GM19468 (cell line): ENCODE data around the gene SULT1E1.

ENCODE experiments used
- ATAC-seq: cut with Tn5 transposase; IDR thresholded peaks from one replicate; pipeline ENCODE4 v1.9.1; 2021; ENCODE audit warnings: mild to moderate bottlenecking, moderate library complexity, moderate number of reproducible peaks; ENCODE audit not compliant: unreplicated experiment; ENCODE audit errors: extremely low read depth

SULT1E1 gene, protein sequence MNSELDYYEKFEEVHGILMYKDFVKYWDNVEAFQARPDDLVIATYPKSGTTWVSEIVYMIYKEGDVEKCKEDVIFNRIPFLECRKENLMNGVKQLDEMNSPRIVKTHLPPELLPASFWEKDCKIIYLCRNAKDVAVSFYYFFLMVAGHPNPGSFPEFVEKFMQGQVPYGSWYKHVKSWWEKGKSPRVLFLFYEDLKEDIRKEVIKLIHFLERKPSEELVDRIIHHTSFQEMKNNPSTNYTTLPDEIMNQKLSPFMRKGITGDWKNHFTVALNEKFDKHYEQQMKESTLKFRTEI

DNA sequence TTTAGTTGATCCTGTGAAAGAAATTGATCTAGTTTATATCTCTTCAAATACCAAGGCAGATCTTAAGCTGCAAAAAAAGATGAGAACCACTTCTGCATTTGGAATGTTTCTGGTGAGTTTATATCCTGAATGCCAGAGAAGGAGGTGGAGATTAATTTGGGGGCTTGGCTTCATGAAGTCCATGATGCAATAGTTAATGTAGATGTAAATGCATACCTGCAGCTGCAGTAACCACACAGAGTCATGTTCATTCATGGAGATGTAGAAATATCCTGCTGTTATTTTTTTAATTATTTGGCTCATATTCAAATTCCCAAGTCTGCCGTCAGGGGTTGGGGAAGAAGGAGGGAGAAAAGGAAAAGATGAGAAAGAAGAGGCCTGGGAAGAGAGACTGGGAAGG, at the start of gene SULT1E1:
TSS of gene SULT1E1 (minus strand) at position 94 of the 400 bp plus-strand sequence. CDS start 2,501 bp downstream, outside the sequence.
- ATAC-seq: no peak

DNA sequence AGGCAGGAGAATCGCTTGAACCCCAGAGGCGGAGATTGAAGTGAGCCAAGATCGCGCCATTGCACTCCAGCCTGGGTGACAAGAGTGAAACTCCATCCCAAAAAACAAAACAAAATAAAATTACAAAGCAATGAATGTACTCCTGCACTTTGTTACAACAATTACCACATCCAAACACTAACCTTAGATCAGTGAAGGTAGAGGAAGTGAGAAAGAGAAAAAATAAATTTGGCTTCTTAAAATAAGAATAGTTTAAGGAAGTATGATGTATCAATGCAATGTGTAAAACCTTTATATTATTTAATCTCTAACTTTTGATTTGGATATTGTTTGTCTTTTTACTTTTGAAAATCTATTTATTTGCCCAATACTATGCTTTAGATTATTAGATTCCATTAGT, 49.2 kb upstream of the SULT1E1 start:
- ATAC-seq: no peak

DNA sequence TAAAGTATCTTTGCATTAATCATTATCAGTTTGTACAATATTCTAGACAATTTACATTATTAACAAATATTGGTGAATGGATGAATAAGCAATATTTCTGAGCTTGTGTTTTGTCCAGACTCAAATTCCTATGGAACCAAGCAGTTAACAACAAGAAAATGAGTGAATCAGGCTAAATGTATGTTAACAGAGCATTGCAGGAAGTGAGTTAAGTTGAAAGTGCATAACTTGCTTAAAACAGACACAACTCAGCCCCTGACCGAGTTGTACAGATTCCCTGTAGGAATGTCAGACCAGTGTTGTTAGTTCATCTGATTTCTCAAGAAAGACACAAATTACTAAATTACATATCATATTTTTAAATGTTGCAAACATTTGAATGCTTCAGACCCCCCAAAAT, 47.2 kb upstream of the SULT1E1 start:
- no peak for ATAC-seq

DNA sequence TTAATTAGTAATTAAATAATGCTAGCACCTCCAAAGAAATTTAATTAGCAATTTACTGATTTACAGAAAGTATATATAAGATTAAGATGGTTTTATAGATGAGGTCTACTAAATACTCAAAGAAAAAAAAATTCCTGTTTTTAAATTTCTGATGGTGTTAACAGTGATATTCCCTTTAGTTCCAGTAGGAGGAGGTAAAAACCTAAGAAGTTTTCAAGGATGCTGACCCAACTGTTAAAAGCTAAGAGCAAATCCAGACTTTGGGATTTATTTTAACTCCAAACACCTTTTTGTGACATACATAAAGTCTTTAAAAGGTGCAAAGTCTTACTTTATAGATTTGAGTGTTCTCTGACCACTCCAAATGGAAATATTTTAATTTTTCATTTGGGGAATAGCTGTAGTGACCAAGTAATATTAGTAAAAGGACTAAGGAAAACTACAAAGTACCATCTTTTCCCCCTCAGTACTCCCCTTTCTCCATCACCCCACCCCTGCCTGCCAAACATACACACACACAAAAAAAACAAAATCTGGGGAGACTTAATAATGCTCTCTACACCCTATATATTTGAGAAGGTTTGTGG, 36.7 kb upstream of the SULT1E1 start:
- no peak for ATAC-seq

DNA sequence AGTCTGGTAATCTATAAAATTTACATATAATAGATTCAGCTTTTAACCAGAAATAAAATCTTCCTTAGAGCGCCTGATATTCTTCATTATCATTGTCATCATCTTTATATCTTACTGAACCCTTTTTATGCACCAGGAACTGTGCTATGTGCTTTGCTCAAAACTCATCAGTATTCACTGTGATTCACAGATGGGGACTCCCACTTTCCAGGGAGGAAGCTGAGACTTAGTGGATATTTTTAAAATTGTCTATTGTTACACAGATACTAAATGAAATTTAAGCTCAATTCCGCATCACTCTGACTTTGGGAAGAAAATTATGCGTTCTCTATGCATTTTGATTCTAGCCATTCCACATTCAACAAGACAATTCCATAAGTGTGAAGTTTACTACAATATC, 34.8 kb upstream of the SULT1E1 start:
- ATAC-seq: no peak

GRCh38 chr4:69894186-69894585, 34.2 kb upstream of the SULT1E1 start:
- ATAC-seq: no peak

- ATAC-seq: no peak
Observed at GRCh38 chr4:69888336-69888735, 28.4 kb upstream of the SULT1E1 start.

- no peak for ATAC-seq
Observed at GRCh38 chr4:69882150-69882549, 22.2 kb upstream of the SULT1E1 start.

GRCh38 chr4:69881173-69881773, 21.3 kb upstream of the SULT1E1 start:
- ATAC-seq: peak; percentile 75

- ATAC-seq: no peak
Observed at GRCh38 chr4:69878250-69878649, 18.3 kb upstream of the SULT1E1 start.

DNA sequence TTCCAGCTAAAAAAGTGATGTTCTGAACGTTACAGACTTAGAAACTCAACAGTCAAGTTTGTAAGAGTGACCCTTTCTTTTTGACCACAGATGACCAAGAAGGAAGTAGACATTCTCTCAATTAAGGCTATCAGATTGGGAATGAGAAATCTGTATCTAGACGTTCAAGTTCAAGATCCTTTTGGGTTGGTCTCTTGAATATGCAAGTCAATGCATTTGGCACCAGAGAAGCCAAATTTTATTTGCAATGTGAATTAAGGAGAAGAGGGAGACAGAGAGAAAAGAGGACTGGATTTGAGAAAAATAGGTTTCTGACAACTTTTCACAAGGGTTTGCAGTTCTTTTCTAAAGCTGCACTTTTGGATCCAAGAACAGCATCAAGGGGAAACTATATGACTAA, 17.5 kb upstream of the SULT1E1 start:
- ATAC-seq: no peak

DNA sequence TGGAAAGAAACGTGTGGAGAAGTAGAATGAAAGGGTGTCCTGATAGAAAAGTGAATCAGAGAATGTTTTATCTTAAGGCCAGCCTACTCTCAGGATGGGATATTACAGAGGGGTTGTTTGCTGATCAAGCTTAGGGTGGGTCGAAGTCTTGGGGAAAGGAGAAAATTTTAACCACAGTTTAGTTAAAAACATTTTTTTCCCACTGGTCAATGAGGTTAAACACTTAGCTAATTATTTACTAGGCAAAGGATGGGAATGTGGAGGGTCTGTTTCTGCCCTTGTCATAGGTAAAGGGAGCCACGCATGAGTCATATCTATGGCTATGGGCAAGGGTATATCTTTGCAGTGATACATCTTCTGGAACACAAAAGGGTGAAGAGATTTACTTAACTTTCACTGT, 16.1 kb upstream of the SULT1E1 start:
- no peak for ATAC-seq

DNA sequence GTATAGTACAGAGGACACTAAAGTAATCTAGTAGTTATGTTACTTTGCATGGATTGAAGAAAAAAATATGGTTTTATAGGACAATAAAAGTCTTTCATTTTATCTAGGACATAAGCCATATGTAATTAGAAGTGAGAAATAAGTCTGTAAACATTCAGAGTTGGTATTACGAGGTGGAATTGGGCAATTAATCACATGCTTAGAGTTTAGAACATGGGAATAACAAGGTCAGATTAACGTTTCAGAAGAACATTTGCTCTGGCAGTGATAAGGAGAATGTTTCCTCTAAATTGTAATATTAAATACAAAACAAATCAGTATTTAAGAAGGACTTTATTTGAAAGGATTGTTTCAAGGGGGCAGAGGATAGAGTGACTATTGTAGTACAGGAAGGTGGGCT, 15.6 kb upstream of the SULT1E1 start:
- ATAC-seq: no peak

DNA sequence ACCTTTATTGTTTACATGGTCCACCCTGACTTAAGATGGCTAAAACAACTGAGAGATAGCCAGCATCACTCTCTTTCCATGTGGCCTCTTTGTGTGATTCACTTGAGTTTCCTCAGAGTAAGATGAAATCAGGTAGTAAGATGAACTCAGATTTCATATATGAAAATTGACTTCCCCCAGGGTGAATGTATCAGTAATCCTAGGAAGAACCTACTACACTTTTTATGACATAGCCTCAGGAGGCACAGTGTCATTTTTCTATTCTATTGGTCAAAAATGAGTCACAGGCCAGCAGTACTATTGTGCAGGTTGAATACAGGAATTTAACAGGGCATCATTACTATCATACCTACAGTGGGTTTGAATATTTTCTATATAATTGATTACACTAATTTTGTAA, 14.6 kb upstream of the SULT1E1 start:
- ATAC-seq: no peak

DNA sequence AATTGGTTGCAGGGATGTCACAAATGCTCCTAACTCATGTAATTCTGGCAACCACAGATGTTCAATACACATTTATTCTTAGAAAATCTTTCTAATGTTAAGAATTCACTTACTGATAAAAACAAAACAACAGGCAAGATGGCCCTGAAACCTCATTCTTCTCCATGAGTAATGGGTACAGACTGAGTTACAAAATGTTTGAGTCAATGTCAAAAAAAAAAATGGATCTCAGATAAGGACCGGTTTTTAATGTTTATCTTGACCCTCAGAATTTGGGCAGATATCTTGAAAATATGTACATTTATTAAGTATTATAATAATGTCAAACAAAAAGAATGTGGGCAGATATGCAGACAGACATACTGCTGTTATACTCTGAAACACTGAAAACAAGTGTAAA, 1.8 kb upstream of the SULT1E1 start:
- no peak for ATAC-seq

DNA sequence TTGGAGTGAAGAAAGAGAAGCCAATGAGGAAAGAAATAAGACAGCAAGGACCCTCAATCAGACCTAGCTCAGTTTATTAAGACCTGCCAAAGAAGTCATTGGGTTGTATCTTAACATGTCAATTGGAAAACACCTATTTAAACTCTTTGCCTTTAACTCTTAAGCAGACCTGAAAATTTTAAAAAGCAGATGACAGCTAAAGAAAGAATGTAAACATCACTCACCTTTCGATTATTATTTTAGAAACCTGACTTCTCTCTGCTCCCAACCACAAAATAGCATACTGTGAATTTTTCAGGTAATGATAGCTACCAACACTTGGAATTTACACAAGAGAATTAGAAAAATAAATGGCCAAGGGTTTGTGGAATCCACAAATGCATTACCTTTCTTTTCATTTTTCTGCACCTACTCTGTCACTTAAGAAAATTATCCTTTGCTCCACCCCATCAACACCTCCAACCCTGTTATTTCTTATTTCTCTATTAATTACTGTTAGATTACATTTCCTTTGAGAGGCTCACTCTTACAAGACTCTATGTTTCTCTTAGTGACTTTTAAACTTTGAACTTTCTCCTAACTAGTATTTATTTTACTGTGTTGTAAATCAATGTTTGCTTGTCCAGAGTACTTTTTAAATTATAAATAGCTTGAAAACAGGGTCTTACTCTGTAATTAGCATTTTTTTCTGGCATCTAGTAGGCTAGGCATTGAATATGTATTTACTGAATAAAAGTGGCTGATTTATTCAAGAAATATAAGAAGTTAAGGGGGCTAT, 765 bp upstream of the SULT1E1 start:
- no peak for ATAC-seq

- no peak for ATAC-seq
Observed at GRCh38 chr4:69859140-69859685, 732 bp downstream of the SULT1E1 start.

GRCh38 chr4:69858690-69859089, 1.3 kb downstream of the SULT1E1 start:
- no peak for ATAC-seq

DNA sequence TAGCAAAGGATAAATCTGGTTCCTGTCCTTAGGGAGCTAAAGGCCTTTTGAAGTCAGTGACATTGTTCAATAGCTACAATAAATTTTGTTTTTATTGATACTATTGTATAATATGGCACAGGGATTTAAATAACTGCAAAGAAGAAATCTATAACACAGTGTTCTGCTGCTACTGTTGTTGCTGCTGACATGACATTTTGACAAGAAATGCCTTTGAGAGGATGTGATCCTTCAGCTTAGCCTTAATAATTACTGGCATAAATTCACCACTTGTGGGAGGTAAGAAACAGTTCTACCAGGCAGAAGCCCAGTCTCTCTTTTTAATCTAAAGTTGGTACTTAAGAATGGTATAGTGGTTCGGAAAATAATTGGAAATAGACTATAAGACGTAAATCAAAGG, 4.1 kb downstream of the SULT1E1 start:
- ATAC-seq: no peak

- ATAC-seq: peak; percentile 75
Observed at GRCh38 chr4:69849969-69850368, 10.0 kb downstream of the SULT1E1 start.

DNA sequence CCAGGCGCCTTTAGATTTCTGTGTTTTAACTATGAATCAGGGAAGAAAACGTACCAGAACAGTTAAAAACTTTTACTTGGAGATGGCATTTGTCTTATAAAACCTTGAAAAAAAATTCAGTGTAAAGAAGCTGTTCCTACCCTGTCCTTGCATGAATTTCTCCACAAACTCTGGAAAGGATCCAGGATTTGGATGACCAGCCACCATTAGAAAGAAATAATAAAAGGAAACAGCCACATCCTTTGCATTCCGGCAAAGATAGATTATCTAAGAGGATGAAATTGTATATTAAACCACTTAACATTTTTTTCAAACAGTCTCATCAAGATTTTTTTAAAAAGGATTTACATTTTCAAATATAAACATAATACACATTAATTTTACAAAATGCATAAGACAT, 10.6 kb downstream of the SULT1E1 start:
- no peak for ATAC-seq
